Measurements from ENCODE around the gene TFF2.

Gene TFF2

DNA sequence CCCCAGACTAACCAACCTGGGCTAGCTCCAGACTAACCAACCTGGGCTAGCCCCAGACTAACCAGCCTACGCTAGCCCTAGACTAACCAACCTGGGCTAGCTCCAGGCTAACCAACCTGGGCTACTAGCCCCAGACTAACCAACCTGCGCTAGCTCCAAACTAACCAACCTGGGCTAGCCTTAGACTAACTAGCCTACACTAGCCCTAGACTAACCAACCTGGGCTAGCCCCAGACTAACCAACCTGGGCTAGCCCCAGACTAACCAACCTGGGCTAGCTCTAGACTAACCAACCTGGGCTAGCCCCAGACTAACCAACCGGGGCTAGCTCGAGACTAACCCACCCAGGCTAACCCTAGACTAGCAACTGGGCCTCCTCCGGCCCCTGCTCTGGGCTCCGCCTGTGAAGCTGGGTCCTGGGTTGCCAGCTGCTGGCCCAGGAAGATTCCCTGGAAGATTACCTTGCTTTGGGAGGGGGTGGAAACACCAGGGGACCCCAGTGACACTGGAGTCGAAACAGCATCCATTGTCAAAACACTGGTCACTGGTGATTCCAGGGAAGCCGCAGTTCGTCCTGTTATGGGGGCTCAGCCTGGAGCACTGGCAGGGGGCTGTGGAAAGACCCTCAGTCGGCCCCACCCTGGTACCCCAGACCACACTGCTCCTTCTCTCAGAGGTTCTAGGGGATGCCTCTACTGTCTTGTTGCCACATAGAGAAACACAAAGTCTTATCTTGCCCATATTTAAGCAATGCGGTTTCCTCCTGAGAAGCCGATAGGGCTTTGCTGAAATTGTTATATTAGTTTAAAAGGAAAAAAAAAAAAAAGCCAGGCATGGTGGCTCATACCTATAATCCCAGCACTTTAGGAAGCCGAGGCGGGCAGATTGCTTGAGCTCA is 1.1 kb downstream of the TFF2 start:
- no peak overlapping the region for H3K4me3 ChIP-seq (ENCODE audit: low read depth, low read length)
- TF ChIP-seq, protein P1, sequence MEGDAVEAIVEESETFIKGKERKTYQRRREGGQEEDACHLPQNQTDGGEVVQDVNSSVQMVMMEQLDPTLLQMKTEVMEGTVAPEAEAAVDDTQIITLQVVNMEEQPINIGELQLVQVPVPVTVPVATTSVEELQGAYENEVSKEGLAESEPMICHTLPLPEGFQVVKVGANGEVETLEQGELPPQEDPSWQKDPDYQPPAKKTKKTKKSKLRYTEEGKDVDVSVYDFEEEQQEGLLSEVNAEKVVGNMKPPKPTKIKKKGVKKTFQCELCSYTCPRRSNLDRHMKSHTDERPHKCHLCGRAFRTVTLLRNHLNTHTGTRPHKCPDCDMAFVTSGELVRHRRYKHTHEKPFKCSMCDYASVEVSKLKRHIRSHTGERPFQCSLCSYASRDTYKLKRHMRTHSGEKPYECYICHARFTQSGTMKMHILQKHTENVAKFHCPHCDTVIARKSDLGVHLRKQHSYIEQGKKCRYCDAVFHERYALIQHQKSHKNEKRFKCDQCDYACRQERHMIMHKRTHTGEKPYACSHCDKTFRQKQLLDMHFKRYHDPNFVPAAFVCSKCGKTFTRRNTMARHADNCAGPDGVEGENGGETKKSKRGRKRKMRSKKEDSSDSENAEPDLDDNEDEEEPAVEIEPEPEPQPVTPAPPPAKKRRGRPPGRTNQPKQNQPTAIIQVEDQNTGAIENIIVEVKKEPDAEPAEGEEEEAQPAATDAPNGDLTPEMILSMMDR (IDR thresholded peaks at IDR 0.05; ENCODE audit: low read depth, low read length): no peak

- TF ChIP-seq, protein P1 (IDR thresholded peaks at IDR 0.05; ENCODE audit: low read depth, low read length): no peak
- no peak overlapping the region for H3K4me3 ChIP-seq (ENCODE audit: low read depth, low read length)
Observed at GRCh38 chr21:42348762-42349161, 2.0 kb downstream of the TFF2 start.

DNA sequence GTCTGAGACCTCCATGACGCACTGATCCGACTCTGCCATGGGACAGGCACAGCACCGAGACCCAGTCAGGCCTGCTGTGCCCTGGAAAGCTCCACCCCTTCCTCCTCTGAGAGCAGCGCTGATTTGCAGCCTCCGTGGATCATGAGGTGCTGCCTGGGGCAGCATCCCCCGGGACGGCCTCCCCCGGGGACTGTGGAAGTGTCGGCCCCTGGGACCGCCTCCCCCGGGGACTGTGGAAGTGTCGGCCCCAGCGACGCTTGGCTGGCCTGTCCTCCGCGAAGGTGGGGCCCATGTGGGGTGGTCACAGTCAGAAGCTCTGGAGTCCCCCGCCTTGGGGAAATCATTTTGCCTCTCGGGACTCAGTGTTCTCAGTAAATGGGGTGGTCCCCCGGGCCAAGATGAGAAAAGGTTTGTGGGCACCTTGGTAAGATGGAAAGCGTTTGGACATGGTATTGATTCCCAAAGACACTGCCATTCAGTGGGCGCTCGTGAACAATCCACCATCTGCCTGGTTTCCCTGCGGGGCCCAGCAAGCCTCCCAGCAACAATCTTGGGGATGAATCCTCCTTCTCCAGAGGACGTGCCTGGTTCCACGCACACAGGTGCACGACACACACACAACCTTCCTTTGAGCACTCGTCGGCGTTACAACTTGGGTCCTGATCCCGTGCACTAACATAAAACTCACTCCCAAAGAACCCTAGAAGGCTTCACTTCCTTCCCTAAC is 3.0 kb downstream of the TFF2 start:
- H3K4me3 ChIP-seq (ENCODE audit: low read depth, low read length): no peak overlapping the region
- TF ChIP-seq, protein P1 (IDR thresholded peaks at IDR 0.05; ENCODE audit: low read depth, low read length): no peak

DNA sequence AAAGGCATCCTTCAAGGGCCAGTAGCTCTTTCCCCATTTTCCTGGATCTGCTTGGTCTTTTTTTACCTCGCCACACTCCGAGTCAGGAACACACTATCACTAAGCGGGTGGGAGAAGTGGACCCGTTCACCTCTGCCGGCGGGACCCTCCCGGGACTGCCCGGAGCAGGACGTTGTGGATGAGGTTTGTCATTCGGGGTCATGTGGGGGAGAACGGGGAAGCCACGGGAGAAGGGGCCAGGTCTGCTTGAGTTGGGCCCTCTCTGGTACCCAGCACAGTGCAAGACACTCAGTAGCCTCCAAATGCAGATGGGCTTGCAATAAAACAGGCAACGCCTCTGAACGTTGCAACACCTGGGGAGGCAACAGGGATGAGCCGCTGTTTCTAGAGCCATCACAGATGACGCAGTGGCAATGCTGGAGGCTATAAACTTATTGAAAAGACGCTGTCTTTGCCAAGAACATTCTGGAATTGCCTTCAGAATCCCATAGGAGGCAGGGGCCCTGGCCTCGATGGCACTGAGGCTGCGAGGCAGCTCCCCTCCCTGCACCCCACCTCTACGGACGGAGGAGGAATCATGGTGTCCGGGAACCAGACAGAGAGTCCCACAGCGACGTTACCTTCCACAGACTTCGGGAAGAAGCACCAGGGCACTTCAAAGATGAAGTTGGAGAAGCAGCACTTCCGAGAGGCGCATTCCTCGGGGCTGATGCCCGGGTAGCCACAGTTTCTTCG is 3.8 kb downstream of the TFF2 start:
- TF ChIP-seq, protein P1 (IDR thresholded peaks at IDR 0.05; ENCODE audit: low read depth, low read length): no peak

GRCh38 chr21:42346441-42346840 is 4.4 kb downstream of the TFF2 start:
- TF ChIP-seq, protein P1 (IDR thresholded peaks at IDR 0.05; ENCODE audit: low read depth, low read length): no peak
- H3K4me3 ChIP-seq (ENCODE audit: low read depth, low read length): no peak overlapping the region

More for the DNA sequence above, 3.8 kb downstream of the TFF2 start:
- no peak overlapping the region for H3K4me3 ChIP-seq (ENCODE audit: low read depth, low read length)

DNA sequence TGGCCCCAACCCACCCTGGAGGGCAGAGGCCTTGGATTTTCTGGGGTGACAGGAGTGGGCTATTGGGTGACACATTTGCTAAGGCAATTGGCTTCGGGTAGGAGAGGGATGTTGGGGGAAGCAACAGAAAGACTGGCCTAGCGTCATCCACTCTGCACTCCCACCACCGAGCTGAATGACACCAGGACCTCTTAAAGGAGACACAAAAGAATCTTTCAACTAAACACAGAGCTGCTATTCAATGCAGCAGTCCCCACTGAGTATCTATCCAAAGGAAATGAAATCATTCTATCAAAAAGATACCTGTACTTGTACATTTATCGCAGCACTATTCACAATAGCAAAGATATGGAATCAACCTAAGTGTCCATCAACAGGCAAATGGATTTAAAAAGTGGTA is 6.2 kb downstream of the TFF2 start:
- TF ChIP-seq, protein P1 (IDR thresholded peaks at IDR 0.05; ENCODE audit: low read depth, low read length): no peak
- no peak overlapping the region for H3K4me3 ChIP-seq (ENCODE audit: low read depth, low read length)

Measured in WI38 (cell line).